Ramos (cell line): ENCODE measurements around the gene KBTBD12.
"Not testable (repeated sequence)": the region's sequence is repeated elsewhere in the genome, so short reads cannot be mapped to it uniquely, and the experiment has no call there.

ENCODE experiments used
- in situ Hi-C: fragments of 300-500 bp; cut with MboI; formaldehyde crosslinking; loops from one replicate; pipeline ENCODE4 v1.14.3; 2022; ENCODE audit warnings: low sequenced_read_pairs; ENCODE audit not compliant: unreplicated experiment

Gene KBTBD12

GRCh38 chr3:127915115-127915936 lies at the start of gene KBTBD12:
Gene KBTBD12, plus strand, starts transcription at chr3:127915232. Its CDS starts 7,830 bp downstream, at chr3:127923062.
- in situ Hi-C loops = no loop called here

- in situ Hi-C loops = no loop called here
Measured at GRCh38 chr3:127865941-127866340, 49.1 kb upstream of the KBTBD12 start.

- in situ Hi-C loops = no loop called here
Measured at GRCh38 chr3:127867412-127867811, 47.6 kb upstream of the KBTBD12 start.

- in situ Hi-C loops = no loop called here
Measured at GRCh38 chr3:127867986-127868385, 47.0 kb upstream of the KBTBD12 start.

GRCh38 chr3:127870156-127870555 lies 44.9 kb upstream of the KBTBD12 start:
- in situ Hi-C loops = no loop called here

GRCh38 chr3:127874097-127874496 lies 40.9 kb upstream of the KBTBD12 start:
- in situ Hi-C loops = not testable (repeated sequence)

GRCh38 chr3:127881586-127881985 lies 33.4 kb upstream of the KBTBD12 start:
- in situ Hi-C loops = no loop called here

- in situ Hi-C loops = no loop called here
Measured at GRCh38 chr3:127884041-127884440, 31.0 kb upstream of the KBTBD12 start.

GRCh38 chr3:127886231-127886955 lies 28.6 kb upstream of the KBTBD12 start:
- in situ Hi-C loops = no loop called here

- in situ Hi-C loops = no loop called here
Measured at GRCh38 chr3:127886956-127887231, 28.1 kb upstream of the KBTBD12 start.

GRCh38 chr3:127887321-127887720 lies 27.7 kb upstream of the KBTBD12 start:
- in situ Hi-C loops = no loop called here

- in situ Hi-C loops = no loop called here
Measured at GRCh38 chr3:127888156-127888555, 26.9 kb upstream of the KBTBD12 start.

GRCh38 chr3:127888564-127889107 lies 26.4 kb upstream of the KBTBD12 start:
- in situ Hi-C loops = no loop called here

GRCh38 chr3:127889461-127889863 lies 25.6 kb upstream of the KBTBD12 start:
- in situ Hi-C loops = no loop called here

- in situ Hi-C loops = no loop called here
Measured at GRCh38 chr3:127889976-127890650, 24.9 kb upstream of the KBTBD12 start.

- in situ Hi-C loops = not testable (repeated sequence)
Measured at GRCh38 chr3:127890651-127891290, 24.3 kb upstream of the KBTBD12 start.

- in situ Hi-C loops = no loop called here
Measured at GRCh38 chr3:127894481-127894880, 20.6 kb upstream of the KBTBD12 start.

GRCh38 chr3:127899200-127899599 lies 15.8 kb upstream of the KBTBD12 start:
- in situ Hi-C loops = no loop called here

- in situ Hi-C loops = no loop called here
Measured at GRCh38 chr3:127899766-127900165, 15.3 kb upstream of the KBTBD12 start.

- in situ Hi-C loops = no loop called here
Measured at GRCh38 chr3:127900536-127900935, 14.5 kb upstream of the KBTBD12 start.
